Left colon (tissue), 2 donors: ENCODE data around the gene ARHGAP23. TPM values are rescaled to one million over a fixed set of nuclear protein-coding genes. Genes with fewer than 3 reads are reported as not detected.

Experiments
- ATAC-seq: fragments of 200-7000 bp; cut with Tn5 transposase; one replicate; pipeline ENCODE4 v1.9.1; 2020; ENCODE audit warnings: mild to moderate bottlenecking, moderate library complexity
- DNase-seq, 2 donors: peaks; one replicate each; pipeline ENCODE4 v3.0.0-alpha.2; 2020
- intact Hi-C, 2 donors: fragments of 100-400 bp; cut with DNase I in 1 of 2; cut with micrococcal nuclease in 1 of 2; formaldehyde crosslinking; loops; one replicate each; pipeline versions ENCODE4 v1.11.2 to v1.14.0; 2022; cut with DNase I, micrococcal nuclease
- total RNA-seq, 2 donors: library from RNA; stranded (reverse); fragmentation: NEBNext Ultra II Directional; extraction: Animal tissue kit (Norgen Biotek cat#: 25700); gene quantifications; one replicate each; pipeline ENCODE4 v1.2.1, GENCODE V29; 2021
- donor health status: DM: no; HTN: no; CAD: no.
- donor health status: DM: yes; HTN: yes; CAD: no.

Gene ARHGAP23
- total RNA-seq, 2 donors from 2014 or later: 3.9 to 11.3 TPM

DNA sequence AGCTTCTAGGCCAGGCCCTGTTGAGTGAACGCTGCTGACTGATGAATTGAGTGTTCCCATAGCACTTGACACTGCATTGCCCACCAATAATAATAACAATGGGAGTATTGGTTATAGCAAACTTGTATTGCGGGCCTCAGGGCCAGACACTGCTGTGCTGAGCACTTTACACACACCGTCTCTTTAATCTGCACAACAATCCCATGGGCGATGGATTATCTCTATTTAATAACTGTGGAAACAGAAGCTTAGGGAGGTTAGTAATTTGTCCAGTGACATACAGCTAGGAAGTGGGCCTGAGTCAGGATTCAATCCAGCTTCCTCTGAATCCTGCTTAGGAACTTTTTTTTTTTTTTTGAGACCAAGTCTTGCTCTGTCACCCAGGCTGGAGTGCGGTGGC, 11.2 kb downstream of the ARHGAP23 start:
- DNase-seq (no peak), ATAC-seq (no peak)
- intact Hi-C loops: no loop called here

GRCh38 chr17:38440614-38441397, 12.5 kb downstream of the ARHGAP23 start:
- ATAC-seq (no peak), DNase-seq (no peak)
- intact Hi-C loops: loop anchor here in 1 of 2 donors (5.0 kb wide), 1 partner anchor 36 kb away; no protein-coding TSS in a partner anchor

- DNase-seq (no peak), ATAC-seq (no peak)
- intact Hi-C loops: loop anchor here in 1 of 2 donors (5.0 kb wide), 1 partner anchor 36 kb away; no protein-coding TSS in a partner anchor
Measured at GRCh38 chr17:38441429-38442061, 13.3 kb downstream of the ARHGAP23 start.

DNA sequence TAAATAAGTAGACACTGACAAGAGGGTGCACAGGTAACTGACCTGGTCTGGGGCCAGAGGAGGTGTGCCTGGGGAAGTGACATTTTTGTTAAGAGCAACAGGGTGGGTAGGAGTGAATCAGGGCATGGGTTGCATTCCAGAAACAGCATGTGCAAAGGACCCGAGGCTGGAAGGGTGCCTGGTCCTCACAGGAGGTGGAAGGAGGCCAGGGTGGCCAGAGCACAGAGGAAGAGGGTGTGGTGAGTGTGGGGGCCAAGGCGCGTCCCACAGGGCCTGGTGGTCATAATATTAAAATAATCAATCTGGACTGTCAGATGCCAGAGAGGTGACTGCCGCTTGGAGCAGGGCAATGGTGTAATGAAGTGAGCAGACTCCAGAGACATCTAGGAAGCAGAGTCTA, 14.3 kb downstream of the ARHGAP23 start:
- DNase-seq (no peak), ATAC-seq (no peak)
- intact Hi-C loops: loop anchor here in 1 of 2 donors (5.0 kb wide), 1 partner anchor 35 kb away; no protein-coding TSS in a partner anchor

- DNase-seq (no peak), ATAC-seq (no peak)
- intact Hi-C loops: loop anchor here in 1 of 2 donors (5.0 kb wide), 1 partner anchor 34 kb away; no protein-coding TSS in a partner anchor
Measured at GRCh38 chr17:38443356-38444031, 15.2 kb downstream of the ARHGAP23 start.

DNA sequence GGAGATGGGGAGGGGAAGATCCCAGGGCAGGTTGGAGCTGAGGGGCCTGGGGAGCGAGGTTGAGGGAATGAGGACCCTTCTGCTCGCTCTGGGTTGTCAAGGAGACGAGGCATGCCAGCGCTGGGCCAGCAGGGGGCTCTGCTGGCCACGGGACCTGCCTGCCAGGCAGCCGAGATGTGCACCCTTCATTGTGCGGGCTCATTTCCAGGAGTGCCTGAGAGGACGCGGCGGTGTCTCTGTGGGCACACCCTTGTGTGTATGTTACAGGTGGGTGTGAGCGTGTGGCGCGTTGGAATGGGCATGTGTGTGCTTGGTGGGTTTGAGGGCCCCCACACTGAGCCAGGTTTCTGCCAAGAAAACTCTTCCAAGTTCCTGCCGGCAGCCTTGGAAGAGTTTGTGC, 15.9 kb downstream of the ARHGAP23 start:
- peak; percentile 89 for ATAC-seq
- DNase-seq: peak in 1 of 2 donors; percentile 62
- intact Hi-C loops: loop anchor here in 1 of 2 donors (5.0 kb wide), 1 partner anchor 33 kb away; no protein-coding TSS in a partner anchor

GRCh38 chr17:38447502-38448085, 19.3 kb downstream of the ARHGAP23 start:
- ATAC-seq: peak; percentile 42
- no peak for DNase-seq
- intact Hi-C loops: no loop called here

- no peak for ATAC-seq
- DNase-seq: no peak
- intact Hi-C loops: no loop called here
Measured at GRCh38 chr17:38448208-38448771, 20.0 kb downstream of the ARHGAP23 start.

DNA sequence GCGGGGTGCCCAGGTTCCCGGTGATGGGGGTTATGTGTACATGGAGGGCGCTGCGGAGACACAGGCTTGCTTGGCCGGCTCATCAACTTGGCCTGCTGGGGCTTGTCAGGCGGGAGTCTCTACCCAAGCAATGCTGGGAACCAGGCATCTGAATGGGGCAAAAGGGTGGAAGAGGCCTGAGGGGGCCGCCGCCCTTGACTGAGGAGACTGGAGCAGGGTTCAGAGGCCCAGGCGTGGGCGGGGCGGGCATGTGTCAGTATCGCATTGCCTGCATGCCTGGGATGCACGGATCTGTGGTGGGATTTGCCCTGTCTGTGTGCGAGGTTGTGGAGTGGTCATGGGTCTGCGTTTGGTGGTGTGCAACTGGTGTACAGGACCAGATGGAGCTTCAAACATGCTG, 21.1 kb downstream of the ARHGAP23 start:
- intact Hi-C loops: no loop called here
- DNase-seq (no peak), ATAC-seq (no peak)

GRCh38 chr17:38450557-38451029, 22.3 kb downstream of the ARHGAP23 start:
- ATAC-seq (no peak), DNase-seq (no peak)
- intact Hi-C loops: no loop called here

- no peak for ATAC-seq
Measured at GRCh38 chr17:38451030-38451839, 23.0 kb downstream of the ARHGAP23 start.

GRCh38 chr17:38451840-38452529, 23.7 kb downstream of the ARHGAP23 start:
- ATAC-seq (no peak), DNase-seq (peak in 1 of 2 donors; percentile 30)
- intact Hi-C loops: no loop called here

More at GRCh38 chr17:38451030-38451839, 23.0 kb downstream of the ARHGAP23 start:
- DNase-seq: no peak
- intact Hi-C loops: no loop called here

GRCh38 chr17:38452719-38453118, 24.5 kb downstream of the ARHGAP23 start:
- intact Hi-C loops: no loop called here
- ATAC-seq: no peak
- DNase-seq: no peak

DNA sequence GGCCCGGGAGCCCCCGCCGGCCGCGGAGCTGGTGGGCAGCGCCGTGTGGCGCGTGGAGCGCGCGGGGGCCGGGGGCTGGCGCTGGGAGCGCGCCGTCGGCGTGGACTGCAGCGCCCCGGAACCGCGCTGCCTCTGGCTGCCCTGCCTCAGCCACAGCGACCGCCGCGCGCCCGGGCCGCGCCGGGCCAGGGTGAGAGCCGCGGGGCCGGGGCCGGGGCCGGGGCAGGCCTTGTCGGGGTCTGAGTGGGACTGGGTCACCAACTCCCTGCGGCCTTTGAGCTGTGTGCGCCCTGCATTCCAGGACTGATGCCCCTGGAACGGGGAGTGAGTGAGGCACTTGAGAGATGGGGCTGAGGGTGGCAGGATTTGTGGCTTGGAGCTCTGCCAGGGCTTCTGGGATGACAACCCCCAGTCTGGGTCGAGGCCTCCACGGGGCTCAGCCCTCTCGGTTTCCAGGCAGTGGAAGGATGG, 25.7 kb downstream of the ARHGAP23 start:
- intact Hi-C loops: no loop called here
- DNase-seq: no peak
- no peak for ATAC-seq

GRCh38 chr17:38454532-38454931, 26.3 kb downstream of the ARHGAP23 start:
- DNase-seq: peak; percentile 38 to 64
- peak; percentile 23 for ATAC-seq
- intact Hi-C loops: no loop called here

DNA sequence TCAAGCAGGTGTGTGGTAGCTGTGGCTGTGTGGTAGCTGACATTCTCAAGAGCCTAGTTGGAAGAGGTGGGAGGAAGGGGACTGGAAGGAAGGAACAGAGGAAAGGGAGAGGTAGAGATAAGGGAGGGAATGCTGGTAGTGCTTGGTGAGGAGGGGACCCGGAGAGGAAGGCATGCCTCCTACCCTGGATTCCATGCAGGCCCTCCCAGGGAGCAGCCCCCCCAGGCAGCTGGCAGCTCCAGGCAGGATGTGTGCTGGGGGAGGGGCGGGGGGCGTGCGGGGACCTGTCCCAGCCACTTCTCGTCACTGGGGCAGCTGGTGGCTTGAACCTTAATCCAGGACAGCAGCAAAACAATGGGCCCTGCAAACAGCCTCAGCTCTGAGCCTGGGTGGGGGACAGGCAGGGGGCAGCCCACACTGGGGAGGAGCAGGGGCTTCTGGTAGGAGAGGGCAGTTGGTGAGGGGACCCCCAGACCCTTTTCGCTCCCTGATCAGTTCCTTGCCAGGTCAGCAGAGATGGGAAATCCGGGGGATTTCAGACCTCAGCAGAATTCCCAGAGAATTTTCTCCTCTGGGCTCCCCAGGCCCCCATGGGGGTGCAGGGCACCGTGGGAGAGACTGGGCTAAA, 27.1 kb downstream of the ARHGAP23 start:
- intact Hi-C loops: no loop called here
- ATAC-seq (no peak), DNase-seq (no peak)
